GM19025 (cell line): ENCODE measurements around the gene MPG.
A peak's percentile ranks its signal among the peaks of the same experiment; 100 is the strongest.
"Not testable (repeated sequence)": the region's sequence is repeated elsewhere in the genome, so short reads cannot be mapped to it uniquely, and the experiment has no call there.

Experiments
- ATAC-seq: cut with Tn5 transposase; IDR thresholded peaks from one replicate; pipeline ENCODE4 v1.9.1; 2021; ENCODE audit warnings: mild to moderate bottlenecking, low read depth, moderate library complexity; ENCODE audit not compliant: unreplicated experiment

Gene MPG, protein sequence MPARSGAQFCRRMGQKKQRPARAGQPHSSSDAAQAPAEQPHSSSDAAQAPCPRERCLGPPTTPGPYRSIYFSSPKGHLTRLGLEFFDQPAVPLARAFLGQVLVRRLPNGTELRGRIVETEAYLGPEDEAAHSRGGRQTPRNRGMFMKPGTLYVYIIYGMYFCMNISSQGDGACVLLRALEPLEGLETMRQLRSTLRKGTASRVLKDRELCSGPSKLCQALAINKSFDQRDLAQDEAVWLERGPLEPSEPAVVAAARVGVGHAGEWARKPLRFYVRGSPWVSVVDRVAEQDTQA

DNA sequence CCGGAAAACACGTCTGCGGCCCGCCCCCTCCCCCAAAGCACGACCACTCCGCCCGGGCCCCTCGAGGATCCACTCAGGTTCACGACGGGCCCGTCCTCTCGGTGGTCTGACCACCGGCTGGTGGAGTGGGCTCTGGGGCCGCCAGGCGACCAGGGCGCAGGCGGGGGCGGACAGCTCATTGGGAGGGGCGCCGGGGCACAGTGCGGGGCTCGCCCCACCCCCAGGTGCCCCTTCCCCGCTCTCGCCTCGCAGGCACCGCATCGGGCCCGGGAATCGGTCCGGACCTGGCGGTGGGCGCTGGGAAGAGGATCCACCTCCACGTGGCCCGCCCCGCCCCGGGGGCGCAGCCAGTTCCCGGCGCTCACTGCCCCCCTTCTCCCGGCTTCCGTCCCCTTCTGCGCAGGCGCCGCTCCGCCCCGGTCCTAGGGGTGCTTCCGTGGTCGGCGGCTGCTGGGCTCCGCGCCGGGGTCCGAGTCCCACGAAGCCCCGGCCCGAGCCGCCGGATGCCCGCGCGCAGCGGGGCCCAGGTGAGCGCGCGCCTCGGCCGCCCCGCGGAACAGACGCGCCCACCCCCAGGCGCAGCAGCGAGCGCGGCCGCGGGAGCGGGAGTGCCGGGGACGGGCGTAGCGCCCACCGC, at the start of gene MPG:
MPG (plus strand) TSS at position 419 of the 637 bp plus-strand sequence; CDS start at position 504, 85 bp downstream.
- ATAC-seq, result peak; percentile 68

DNA sequence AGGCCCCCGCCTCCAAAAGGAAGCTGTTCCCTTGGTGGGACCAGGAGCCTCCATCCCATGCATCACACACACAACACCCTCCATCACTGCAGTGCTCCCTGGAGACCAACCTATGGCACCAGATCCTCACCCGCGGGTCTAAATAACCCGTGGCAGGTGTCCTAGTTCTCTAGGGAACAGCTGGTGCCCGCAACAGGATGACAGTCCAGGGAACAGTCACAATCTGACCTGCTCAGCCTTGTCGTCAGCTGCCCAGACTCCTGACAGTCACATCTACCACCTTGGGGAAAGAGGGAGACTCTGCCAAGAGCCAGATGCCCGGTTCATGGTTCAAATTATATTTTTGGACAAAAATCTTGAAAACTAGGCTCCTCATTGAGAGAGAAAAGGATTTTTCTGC, 47.4 kb upstream of the MPG start:
- not testable (repeated sequence) for ATAC-seq

DNA sequence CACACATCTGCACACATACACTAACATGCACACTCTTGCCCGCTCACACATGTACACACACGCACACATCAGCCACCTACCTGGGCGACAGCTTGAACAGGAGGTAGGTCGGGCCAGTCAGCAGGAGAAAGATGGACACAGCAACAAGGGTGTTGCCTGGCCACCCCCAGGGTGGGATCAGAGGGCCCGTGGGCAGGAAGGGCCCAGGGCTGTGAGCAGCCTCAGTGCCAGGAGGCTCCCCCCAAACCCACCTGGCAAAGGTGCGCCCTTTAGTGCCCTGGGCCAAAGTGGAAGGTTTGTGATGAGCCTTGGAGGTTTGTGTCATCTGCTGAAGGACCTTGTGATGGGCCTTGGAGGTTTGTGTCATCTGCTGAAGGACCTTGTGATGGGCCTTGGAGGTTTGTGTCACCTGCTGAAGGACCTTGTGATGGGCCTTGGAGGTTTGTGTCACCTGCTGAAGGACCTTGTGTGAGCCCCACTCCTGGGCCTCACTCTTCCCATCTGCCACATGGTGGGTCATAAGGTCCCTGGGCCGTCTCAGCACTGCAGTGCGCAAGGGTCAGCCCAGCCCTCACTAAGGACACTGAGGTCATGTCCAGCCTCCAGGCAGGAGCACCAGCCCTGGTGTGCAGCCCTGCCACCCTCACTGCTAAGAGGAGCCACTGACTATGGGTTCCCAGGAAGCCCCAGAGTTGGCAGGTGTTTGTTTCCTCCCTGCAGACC, 44.7 kb upstream of the MPG start:
- not testable (repeated sequence) for ATAC-seq

DNA sequence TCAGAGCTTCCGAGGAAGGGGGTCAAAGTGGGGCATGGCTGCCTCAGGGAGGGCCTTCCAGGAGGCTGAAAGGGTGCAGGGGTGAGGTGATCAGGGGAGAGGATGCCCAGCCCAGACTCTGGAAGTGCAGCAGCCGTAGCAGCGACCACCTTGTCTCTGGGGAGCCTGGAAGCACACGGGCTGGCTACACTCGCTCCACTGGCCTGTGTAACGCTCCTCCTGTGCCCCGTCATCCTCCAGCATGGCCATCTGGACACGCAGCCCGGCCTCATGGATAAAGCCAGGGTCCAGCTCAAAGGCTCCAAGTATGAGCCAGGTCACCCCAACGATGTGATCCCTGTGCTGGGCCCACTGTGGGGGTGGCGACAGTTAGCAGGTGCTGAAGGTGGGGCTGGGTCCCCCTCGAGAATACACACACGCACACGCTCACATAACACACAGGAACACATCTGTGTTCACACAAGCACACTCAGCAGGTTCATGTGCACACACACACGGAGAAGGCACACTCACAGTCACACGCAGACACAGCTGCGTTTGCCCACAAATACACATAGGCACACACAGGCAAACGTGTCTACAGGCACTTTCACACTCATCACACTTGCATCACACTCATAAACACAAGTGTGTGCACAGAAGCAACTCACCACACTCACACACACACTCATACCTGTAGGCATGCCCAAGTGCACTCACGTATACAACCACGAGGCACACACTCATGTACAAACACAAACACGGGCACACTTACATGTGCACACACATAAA, 44.0 kb upstream of the MPG start:
- ATAC-seq, result no peak

DNA sequence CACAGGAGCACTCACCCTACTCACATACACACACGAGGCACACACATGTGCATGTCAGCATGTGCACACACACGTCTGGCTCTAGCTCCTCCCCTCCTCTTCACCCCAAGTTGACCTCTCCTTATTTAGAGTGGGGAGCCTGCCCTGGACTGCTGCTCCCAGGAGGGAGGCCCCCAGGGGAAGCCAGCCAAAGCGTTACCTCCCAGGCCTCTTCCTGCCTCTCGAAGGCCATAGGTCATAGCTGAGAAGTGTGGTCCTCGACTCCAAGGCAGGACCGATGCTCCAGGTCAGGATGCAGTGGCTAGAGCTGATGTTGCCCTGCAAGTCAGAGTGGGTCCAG, 43.4 kb upstream of the MPG start:
- no peak for ATAC-seq

DNA sequence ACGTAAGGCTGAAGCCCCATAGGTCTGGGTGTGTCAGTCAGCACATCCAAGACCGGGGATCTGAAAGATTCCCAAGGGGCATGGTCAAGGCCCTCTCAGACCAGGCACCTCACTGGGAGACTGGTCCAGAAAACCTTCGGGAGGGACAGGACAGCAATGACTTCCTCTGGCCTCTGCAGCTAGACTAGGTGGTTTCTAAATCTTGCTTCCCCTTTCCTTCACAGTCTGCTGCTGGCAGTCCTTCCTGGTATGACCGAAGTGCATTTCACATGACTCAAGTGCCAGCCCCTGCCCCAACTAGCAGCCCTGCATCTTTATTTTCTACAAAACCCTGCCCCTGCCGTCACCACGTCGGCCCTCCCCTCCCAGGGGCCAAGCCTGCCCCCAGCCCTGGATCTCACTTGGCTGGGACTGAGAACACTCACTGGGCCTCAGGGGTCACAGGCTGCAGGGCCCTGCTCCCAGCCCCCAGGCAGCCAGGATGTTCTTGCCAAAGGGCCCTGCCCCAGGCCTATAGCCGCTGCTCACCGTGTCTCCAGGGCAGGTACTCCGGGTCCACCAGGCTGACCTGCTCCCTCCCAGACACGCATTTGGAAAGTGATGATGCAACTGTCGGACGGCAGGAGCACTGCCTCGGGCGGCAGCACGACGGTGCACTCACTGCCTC, 42.9 kb upstream of the MPG start:
- no peak for ATAC-seq

DNA sequence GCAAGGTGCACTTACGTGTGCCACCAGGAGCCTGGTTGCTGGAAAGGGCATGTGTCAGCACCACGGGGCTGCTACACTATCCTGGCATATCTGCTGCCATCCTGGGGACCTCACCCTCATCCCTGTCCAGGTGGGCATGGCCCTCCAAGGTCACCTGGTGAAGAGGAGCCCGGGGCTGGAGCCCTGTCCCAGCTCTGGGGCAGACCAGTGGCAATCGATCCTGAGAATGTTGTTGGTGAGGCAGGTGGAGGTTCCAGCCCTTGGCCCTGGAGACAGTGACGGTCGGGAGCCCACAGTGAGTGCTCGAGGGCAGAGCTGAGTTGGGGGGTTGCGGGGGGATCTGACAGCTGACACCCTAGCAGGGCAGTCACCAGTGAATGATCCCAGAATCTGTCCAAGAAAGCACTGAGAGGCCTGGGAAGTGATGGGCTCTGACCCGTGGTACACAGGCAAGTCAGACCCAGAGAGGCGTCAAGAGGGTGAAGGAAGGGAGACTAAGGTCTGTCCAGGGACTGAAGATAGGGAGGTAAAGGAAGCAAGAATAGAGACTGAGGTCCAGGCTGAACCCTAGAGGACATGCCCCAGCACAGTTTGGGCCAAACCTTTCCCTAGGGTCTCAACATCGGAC, 42.2 kb upstream of the MPG start:
- ATAC-seq, result no peak

DNA sequence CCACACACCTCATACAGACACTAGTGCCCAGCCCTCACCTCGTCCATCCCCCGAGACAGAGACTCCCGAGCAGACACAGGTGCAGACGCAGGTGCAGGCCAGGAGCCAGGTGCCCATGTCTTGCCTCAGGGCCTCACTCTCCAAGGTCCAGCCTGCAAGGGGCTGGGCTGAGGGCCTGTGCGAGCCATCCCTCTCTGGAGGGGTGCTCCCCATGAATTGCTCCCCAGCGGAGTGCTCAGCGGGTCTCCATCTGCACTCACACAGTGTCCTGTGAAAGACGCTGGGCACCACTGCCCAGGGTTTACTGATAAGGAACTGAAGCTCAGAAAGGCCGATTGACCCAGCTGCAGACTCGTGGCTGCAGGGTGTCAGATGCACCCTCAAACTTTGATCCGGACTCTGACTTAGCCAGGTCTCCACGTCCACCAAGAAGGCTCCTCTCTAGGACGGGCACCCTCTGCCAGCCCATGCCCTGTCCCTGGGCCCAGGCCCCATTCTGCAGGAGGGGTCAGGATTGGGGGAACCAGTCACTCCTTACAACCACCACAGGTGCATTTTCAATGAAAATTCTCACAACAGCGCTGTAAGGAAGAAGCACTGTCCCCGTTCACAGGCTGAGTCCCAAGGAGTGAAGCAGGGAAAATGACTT, 41.6 kb upstream of the MPG start:
- ATAC-seq, result no peak

DNA sequence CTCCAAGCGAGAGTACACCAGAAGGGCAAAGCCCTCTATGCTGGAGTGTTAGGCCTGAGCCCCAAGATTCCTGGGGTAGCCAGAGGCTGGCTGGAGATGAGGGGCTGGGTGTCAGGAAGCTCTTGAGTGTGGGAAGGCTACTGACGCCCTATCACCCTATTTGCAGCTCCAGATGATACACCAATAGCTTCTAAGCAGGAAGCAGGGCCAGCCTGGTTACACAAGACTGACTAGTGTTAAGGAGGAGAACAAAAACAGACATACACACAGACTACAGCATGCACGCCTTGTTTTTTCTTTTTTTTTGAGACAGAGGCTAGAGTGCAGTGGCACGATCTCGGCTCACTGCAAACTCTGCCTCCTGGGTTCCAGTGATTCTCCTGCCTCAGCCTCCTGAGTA, 40.5 kb upstream of the MPG start:
- ATAC-seq, result no peak

DNA sequence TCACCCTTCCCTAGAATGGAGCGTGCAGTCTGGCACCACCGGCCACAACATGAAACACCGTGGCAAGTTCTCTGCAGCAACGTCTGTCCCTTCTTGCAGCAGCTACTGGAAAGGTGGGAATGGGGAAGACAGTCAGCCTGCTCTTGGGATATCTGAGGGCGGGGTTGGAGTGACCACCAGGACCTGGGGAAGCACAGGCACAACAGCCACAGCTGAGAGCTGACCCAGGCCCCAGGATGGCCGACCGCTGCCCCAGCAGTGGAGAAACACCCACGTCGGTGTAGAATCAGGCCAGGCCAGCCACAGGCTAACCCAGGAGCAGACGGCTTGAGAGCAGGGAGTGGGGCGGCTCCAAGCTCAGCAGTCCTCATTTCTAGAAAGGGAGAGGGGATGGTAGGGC, 39.8 kb upstream of the MPG start:
- not testable (repeated sequence) for ATAC-seq

DNA sequence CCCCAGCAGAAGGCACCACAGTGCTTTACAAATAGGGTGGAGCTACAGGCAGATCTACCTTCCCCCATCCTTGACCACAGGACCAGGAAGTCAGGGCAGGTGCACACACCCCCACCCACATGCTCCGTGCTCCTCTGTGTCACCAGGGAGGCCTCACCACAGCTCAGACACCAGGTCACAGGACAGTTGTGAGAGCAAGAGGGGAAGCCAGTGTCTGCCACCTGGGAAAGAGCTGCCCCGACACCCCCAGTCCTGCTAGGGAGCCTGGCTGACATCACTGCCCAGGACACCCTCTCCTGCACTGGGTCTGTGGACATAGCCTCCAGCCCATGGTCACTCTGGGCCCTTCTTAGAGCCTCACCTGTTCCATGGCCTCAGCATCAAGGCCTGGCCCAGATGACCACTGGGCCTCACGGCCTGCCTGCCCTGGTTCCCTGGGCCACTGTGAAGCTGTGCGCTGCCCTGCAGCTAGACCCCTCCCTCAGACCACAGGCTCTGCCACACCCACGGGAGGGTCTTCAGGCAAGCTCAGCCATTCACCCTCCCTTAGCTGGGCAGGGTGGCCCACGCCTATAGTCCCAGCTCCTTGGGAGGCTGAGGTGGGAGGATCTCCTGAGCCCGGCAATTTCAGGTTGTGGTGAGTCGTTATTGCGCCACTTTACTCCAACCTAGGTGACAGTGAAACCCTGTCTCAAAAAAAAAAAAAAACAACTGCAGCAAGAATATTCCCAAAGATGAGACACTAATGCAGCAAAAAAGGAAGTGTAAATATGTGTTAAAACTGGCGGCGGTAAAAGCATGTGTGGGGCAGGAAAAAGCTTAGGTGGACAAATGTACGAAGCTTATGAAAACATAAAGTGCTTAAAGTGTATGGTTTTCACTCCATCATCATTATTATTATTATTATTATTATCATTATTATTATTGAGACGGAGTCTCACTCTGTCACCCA, 38.8 kb upstream of the MPG start:
- ATAC-seq, result peak; percentile 44

DNA sequence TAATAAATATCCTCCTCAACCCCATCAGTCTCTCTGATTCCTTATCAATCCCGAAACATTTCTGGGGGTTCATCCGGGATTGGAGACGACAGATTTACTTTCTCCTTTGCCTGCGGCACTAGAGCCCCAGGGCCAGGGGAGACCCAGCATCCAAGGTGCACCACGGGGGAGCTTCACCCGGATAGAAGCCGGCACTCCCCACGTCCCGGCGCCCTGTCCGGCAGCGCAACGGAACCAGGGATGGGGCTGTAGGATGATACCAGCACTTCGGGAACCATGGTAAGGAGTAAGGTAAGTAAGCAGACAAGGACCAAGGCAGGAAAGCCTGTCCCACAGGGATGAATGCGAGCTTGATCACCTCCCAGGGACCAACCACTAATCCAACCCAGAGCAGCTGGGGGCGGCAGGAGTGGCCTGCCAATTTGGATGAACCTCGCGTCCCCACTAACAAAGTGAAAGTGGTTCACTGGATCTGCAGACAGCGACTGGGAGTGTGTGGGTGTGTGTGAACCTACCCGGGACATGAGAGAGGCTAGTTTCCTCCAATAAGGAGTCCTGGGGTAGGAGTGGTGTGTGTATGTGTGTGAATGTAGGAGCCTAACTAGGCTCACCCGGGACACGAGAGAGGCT, 36.5 kb upstream of the MPG start:
- no peak for ATAC-seq

DNA sequence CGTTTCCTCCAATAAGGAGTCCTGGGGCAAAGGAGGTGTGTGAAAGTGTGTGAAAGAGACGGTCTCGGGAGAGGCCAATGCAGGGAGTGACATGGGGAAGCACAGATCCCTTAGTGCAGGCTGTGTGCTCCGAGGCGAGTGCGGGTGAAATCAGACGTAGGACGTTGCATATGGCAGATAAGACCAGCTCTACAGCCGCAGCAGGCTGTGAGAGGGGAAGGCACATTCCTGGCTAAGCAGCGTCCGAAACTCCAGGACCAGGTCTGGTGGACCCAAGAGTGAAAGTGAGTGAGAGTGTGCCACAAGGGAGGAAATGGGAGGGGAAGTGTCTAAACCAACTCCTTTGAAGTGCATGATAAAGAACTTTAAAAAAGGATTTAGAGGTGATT, 36.0 kb upstream of the MPG start:
- ATAC-seq, result no peak

DNA sequence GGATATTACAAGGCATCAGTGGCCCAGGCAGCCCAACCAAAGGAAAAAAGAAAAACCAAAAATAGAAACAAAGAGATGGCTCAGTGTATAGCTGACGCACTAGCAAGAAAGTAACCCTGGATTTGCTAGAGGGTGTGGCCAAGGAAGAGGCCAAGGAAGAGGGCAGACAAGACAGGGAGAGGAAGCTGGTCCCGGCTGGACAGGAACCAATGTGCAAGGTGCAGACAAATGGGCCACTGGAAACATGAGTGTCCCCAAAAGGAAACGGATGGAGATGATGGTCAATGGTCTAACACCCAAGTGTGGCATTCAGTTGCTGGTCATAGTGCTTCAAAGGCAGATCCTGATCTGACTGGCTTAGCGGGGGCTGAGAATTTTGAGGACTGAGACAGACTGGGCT, 35.3 kb upstream of the MPG start:
- ATAC-seq, result no peak

DNA sequence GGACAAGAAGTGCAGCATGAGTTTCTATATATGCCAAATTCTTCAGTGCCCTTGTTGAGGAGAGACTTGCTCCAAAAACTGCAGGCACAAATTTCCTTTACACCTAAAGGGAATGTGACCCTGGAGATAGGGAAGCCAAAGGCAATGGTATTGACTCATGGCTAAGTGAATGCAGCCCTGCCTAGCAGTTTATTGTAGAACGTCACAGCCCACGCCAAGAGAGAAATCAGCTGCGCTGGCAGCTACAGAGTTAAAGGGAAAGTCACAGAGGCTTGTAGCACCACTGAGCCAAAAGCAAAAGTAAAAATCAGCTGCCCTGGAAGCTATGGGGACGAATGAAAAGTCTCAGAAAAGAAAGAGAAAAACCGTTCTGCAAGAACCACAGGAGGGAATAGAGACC, 34.7 kb upstream of the MPG start:
- ATAC-seq, result no peak

DNA sequence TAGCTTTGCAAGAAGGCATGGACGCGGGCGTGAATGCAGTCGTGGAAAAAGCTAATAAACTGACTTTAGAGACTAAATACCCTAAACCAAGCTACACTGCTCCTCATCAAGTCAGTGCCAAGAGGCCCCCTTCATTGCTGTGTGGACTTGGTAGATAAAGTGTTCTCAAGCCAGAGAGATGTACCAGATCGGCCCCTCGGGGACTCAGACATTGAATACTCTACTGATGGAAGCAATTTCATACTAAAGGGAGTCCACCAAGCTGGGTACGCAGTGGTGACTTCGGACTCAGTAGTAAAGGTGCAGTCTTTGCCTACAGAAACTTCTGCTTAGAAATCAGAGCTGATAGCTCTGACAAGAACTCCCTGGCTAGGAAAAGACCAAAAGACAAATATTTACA, 33.4 kb upstream of the MPG start:
- no peak for ATAC-seq

DNA sequence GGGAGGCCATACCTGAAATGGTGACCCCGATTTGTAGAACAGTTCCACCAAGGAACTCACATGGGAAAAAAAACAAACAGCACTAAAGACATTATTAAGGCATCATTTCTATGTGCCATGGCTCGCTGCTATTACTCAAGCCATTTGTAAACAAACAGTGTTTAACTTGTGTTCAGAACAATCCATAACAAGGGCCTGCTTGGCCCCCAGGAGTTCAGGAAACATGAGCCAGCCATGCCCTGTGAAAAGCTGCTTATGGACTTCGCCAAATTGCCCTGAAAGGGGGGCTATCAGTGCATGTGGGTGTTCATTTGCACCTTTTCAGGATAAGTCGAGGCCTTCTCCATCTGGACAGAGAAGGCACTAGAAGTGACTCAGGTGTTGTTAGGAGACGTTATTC, 32.6 kb upstream of the MPG start:
- ATAC-seq, result no peak

DNA sequence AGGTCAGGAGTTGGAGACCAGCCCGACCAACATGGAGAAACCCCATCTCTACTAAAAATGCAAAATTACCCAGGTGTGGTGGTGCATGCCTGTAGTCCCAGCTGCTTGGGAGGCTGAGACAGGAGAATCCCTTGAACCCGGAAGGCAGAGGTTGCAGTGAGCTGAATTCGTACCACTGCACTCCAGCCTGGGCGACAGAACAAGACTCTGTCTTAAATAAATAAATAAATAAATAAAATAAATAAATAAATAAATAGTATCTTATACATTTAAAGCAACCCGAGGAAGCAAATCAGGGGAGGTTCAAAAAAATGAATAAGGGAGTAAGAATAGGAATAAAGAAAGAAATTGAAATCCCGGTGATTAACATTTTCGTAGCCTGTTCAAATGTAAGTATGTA, 31.5 kb upstream of the MPG start:
- not testable (repeated sequence) for ATAC-seq
